ENCODE data around the gene TMEM221. TPM values are rescaled to one million over a fixed set of nuclear protein-coding genes. Genes with fewer than 3 reads are reported as not detected.

The TMEM221 gene
- total and polyA plus RNA-seq, 9 of the 15 experiments (the other 6 are each of a cell fraction or from before 2014, with no cell fraction given) = 0.06 to 0.35 TPM; not detected in 7

DNA sequence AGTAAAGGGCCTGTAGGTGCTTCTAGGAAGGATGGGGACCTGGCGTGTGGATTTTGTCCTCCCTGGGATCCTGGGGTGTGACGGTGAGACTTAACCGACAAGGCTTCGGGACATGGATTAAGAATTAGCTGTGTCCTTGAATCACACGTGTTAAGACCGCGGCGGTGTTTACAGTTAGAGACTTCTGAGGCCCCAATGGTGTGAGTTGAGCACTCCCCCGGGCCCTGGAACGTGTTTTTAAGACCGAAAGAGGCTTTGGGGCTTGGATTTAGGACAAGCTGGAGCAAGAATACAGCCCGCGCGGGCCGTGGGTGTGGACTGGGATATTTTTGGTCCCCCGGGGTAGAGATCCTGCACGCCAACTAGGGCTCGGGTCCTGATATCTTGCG lies 20.6 kb upstream of the TMEM221 start (continued):
- TF ChIP-seq, protein P1, sequence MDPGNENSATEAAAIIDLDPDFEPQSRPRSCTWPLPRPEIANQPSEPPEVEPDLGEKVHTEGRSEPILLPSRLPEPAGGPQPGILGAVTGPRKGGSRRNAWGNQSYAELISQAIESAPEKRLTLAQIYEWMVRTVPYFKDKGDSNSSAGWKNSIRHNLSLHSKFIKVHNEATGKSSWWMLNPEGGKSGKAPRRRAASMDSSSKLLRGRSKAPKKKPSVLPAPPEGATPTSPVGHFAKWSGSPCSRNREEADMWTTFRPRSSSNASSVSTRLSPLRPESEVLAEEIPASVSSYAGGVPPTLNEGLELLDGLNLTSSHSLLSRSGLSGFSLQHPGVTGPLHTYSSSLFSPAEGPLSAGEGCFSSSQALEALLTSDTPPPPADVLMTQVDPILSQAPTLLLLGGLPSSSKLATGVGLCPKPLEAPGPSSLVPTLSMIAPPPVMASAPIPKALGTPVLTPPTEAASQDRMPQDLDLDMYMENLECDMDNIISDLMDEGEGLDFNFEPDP (CRISPR knock-in tag; IDR thresholded peaks at IDR 0.05) = no peak
- TF ChIP-seq MAFG (tag; conservative IDR thresholded peaks at IDR 0.05) = no peak
- no peak for TF ChIP-seq ZNF780A (CRISPR knock-in tag; IDR thresholded peaks at IDR 0.05)
- TF ChIP-seq ZEB2 (IDR thresholded peaks at IDR 0.05) = no peak
- TF ChIP-seq, protein P2, sequence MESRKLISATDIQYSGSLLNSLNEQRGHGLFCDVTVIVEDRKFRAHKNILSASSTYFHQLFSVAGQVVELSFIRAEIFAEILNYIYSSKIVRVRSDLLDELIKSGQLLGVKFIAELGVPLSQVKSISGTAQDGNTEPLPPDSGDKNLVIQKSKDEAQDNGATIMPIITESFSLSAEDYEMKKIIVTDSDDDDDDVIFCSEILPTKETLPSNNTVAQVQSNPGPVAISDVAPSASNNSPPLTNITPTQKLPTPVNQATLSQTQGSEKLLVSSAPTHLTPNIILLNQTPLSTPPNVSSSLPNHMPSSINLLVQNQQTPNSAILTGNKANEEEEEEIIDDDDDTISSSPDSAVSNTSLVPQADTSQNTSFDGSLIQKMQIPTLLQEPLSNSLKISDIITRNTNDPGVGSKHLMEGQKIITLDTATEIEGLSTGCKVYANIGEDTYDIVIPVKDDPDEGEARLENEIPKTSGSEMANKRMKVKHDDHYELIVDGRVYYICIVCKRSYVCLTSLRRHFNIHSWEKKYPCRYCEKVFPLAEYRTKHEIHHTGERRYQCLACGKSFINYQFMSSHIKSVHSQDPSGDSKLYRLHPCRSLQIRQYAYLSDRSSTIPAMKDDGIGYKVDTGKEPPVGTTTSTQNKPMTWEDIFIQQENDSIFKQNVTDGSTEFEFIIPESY (CRISPR knock-in tag; IDR thresholded peaks at IDR 0.05) = 0 out of 2 replicates have a peak, but pooled peaks have one; percentile 9
- peak; percentile 56 for TF ChIP-seq CBFA2T3 (IDR thresholded peaks at IDR 0.05)
- TF ChIP-seq TEAD2 (tag; IDR thresholded peaks at IDR 0.05) = no peak
- TF ChIP-seq, protein P3, sequence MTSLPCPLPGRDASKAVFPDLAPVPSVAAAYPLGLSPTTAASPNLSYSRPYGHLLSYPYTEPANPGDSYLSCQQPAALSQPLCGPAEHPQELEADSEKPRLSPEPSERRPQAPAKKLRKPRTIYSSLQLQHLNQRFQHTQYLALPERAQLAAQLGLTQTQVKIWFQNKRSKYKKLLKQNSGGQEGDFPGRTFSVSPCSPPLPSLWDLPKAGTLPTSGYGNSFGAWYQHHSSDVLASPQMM (CRISPR knock-in tag; IDR thresholded peaks at IDR 0.05) = no peak
- TF ChIP-seq ZBTB8A (IDR thresholded peaks at IDR 0.05; ENCODE audit: partially characterized antibody) = no peak
- TF ChIP-seq, protein P4, sequence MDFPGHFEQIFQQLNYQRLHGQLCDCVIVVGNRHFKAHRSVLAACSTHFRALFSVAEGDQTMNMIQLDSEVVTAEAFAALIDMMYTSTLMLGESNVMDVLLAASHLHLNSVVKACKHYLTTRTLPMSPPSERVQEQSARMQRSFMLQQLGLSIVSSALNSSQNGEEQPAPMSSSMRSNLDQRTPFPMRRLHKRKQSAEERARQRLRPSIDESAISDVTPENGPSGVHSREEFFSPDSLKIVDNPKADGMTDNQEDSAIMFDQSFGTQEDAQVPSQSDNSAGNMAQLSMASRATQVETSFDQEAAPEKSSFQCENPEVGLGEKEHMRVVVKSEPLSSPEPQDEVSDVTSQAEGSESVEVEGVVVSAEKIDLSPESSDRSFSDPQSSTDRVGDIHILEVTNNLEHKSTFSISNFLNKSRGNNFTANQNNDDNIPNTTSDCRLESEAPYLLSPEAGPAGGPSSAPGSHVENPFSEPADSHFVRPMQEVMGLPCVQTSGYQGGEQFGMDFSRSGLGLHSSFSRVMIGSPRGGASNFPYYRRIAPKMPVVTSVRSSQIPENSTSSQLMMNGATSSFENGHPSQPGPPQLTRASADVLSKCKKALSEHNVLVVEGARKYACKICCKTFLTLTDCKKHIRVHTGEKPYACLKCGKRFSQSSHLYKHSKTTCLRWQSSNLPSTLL (IDR thresholded peaks at IDR 0.05) = no peak
- no peak for TF ChIP-seq KDM5B (IDR thresholded peaks at IDR 0.05; ENCODE audit: insufficient replicate concordance, low read depth, low read length)
- no peak for TF ChIP-seq CBFA2T2 (conservative IDR thresholded peaks at IDR 0.05)
- TF ChIP-seq ZNF57 (CRISPR knock-in tag; IDR thresholded peaks at IDR 0.05) = no peak
- TF ChIP-seq NFIX (CRISPR knock-in tag; IDR thresholded peaks at IDR 0.05; ENCODE audit: low read depth) = no peak
- TF ChIP-seq RBM14 (IDR thresholded peaks at IDR 0.05; ENCODE audit: borderline replicate concordance, insufficient read depth, low read depth, low read length) = no peak
- TF ChIP-seq, protein P5, sequence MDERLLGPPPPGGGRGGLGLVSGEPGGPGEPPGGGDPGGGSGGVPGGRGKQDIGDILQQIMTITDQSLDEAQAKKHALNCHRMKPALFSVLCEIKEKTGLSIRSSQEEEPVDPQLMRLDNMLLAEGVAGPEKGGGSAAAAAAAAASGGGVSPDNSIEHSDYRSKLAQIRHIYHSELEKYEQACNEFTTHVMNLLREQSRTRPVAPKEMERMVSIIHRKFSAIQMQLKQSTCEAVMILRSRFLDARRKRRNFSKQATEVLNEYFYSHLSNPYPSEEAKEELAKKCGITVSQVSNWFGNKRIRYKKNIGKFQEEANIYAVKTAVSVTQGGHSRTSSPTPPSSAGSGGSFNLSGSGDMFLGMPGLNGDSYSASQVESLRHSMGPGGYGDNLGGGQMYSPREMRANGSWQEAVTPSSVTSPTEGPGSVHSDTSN (CRISPR knock-in tag; IDR thresholded peaks at IDR 0.05; ENCODE audit: low read depth) = no peak
- TF ChIP-seq, protein P5 (tag; conservative IDR thresholded peaks at IDR 0.05; ENCODE audit: low read depth) = no peak
- no peak for TF ChIP-seq CREBBP (IDR thresholded peaks at IDR 0.05; ENCODE audit: low read depth, low read length)
- no peak for TF ChIP-seq ZNF584 (CRISPR knock-in tag; IDR thresholded peaks at IDR 0.05; ENCODE audit: low read depth)

All from K562 (cell line).